HG03135 (cell line): ENCODE data around the gene TENM4.

Experiments used
- ATAC-seq: cut with Tn5 transposase; IDR thresholded peaks from one replicate; pipeline ENCODE4 v1.9.1; 2021; ENCODE audit warnings: mild to moderate bottlenecking, moderate library complexity; ENCODE audit not compliant: unreplicated experiment

TENM4 gene

DNA sequence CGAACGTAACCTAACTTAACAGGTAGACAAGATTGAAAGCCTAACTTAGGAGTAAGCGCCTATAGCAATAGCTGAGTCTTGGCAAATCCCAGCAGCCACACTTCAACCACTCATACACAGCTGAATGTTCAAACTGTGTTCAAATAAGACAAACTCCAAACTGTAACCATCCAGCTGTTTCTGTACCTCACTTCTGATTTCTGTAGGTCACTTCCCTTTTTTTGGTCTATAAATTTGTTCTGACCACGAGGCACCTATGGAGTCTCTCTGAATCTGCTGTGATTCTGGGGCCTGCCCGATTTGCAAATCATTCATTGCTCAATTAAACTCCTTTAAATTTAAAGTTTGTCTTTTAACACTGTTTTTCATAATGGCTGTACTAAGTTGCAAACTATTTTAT is 8.2 kb upstream of the TENM4 start:
- no peak for ATAC-seq

DNA sequence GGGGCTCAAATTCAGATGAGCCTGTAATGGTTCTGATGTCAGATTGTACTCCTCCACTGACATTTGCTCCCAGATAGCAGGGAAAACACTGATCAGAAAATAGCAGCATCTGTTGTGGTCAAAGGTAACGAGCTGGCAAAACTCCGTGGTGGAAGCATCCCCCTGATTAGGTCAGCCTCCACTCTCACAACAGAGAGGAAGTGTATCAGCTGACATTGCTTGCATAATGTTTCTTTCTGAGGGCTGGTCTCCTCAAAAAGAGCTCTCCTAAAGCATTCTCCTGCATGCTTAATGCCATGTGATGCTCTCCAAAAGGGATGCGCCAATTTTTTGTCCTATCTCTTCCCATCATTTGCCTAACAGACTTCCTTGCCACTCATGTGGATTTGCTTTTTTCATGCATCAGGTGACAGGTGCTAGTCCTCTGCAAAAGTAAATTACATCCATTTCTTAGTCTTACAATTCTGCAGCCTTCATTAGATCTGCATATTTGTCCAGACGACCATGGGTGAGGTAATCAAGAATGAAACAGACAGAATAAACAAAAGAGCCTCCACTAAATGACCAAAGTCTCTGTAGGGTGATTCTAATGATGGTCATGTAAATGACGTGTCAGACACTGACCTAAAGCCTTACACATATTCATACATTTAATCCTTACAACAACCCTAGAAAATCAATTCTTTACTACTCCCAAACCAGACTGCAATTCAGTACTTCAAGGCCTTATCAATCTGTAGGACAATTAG is 6.4 kb upstream of the TENM4 start:
- ATAC-seq, result no peak

DNA sequence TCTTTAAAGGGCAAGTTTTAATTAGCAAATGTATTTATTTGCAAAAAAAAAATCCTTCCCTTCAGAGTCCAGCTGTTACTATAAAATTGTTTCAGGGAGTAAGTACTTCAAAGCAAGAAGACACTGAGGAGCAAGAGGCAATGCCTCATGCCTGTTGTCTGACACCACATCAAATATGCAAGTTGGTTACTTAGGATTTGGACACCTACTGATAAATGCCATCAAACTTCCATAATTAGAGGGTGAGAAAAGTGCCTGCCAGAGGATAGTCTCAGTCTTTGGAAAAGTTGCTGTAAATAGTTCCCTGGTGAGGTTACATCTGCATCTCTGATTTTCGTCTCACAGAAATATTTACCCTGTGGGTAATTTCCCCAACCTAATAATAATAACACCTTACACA is 4.1 kb upstream of the TENM4 start:
- ATAC-seq, result no peak

GRCh38 chr11:79441461-79441875 is 638 bp upstream of the TENM4 start:
- no peak for ATAC-seq

GRCh38 chr11:79439886-79440570 is 802 bp downstream of the TENM4 start:
- no peak for ATAC-seq

DNA sequence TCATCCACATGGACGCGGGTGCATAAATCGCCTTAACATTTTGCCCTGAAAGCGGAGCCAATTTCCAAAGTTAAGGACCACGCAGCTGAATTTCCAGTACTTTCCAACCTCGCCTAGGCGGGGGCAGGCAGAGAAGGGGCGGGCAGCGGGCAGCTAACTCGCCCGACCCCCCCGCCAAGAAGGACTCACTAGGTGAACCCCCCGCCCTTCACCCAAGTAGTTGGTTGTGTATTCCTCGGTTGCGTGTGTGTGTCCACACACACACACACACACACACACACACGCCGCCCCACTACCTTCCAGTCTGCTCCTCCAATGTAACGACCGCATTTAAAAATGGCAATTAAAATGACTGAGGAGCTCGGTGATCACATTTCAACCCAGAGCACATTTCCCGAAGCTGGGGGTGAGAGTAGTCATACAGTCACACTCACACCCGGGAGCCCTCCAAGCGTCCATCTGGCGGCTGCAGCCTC is 1.4 kb downstream of the TENM4 start:
- ATAC-seq, result no peak

DNA sequence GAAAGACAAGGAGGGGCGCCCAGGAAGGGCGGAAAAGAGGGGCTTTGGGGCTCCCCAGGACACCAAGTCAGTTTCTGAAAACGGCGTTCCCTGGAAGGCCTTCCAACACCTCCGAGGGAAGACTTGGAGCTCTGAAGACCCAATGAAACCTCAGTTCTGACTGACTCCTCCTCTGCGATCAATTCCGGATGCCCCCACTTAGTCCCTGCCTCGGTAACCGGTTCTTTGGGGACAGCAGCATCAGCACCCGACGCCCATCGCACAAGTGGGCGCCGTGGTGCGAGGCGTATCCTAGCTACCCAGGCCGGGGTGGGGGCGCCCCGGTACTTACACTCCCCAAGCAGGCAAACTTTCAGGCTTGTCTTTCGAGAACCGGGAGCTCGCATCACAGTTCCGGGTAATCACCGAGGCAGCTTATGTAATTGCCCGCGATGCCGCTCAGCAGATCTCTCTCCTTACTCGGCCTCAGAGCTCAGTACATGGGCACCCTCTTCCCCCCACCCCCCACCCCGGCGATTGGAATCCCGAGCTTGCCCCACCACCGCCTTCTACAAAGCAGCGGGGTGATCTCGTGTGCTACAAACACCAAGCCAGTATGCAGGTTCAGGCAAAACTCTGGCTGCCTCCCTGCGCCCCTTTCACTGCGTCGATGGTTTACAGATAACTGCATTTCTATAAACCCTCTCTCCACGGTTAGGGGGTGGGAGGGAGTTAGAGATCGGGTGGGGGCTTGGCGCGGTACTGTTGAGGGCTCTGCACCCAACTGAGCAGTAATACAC is 2.0 kb downstream of the TENM4 start:
- no peak for ATAC-seq

- no peak for ATAC-seq
Measured at GRCh38 chr11:79437981-79438630, 2.7 kb downstream of the TENM4 start.

DNA sequence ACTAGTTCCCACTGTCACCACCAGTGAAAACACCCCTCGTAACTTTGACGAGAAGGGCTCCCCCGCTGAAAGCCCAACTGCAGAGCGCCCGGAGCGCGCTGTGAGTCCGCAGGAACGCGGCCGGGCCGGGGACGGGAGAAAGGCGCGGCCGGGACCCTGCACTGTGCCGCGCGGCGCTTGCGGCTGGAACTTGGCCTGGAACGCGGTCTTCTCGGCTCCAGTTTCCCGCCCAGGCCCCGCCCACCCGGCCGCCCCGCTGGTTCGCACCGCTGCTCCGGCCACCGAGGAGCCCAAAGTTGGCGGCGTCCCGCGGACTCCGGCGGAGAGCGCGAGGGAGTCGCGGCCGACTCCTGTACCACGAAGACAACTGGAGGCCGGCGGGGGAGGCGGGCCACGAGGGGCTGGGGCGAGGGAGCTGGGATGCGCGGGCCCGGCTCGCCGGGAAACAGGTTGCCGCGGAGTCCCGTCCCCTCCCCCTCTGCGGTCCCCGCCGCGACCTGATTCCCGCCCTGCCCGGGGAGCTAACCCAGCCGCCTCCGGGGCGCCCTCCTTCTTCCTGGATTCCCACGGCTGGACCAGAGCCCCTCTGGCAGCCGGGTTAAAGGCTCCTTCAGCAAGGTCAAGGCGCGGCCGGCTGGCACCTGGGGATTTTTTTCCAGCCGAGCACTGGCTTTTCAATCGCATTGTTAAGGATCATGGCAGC is 3.4 kb downstream of the TENM4 start:
- no peak for ATAC-seq

GRCh38 chr11:79436919-79437277 is 3.9 kb downstream of the TENM4 start:
- no peak for ATAC-seq

DNA sequence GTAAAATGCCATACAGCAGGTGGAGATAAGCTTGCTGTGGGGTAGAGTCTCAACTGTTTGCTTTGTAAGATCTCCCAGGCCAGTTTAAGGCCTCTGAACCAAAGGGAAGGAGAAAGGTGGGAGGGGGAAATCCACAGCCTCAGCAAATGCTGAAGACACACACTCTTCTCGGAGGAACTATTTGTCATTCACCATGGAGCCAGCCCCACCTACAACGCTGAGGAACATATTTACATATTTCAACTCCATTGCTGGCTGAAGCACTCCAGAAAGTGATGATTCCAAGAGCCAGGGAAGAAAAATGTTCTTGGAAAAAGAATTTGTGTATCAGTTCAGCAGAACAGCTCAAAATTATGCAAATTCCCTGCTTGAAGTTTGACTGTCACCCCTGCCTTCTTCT is 6.5 kb downstream of the TENM4 start:
- ATAC-seq, result no peak

- no peak for ATAC-seq
Measured at GRCh38 chr11:79432138-79432537, 8.7 kb downstream of the TENM4 start.

- ATAC-seq, result no peak
Measured at GRCh38 chr11:79431535-79431934, 9.3 kb downstream of the TENM4 start.

DNA sequence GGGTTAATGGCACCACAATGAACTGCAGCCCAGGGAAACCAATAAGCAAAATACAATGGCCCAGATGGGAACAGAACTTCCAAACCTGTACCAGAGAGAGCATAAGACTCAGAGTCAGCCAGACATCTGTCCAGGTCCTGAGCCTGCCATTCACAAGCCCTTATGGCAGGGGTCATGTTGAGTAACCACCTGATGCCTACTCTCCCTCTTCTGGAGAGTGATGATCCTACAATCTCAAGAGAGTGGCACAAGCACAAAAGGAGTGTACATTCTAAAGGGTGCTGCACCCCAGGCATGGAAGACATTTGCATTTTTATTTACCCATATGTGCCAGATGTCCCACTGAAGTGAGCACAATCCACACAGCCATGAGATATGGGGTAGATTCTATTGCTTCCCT is 10.6 kb downstream of the TENM4 start:
- no peak for ATAC-seq

- ATAC-seq, result no peak
Measured at GRCh38 chr11:79428406-79428805, 12.4 kb downstream of the TENM4 start.

- no peak for ATAC-seq
Measured at GRCh38 chr11:79427611-79428327, 13.1 kb downstream of the TENM4 start.

DNA sequence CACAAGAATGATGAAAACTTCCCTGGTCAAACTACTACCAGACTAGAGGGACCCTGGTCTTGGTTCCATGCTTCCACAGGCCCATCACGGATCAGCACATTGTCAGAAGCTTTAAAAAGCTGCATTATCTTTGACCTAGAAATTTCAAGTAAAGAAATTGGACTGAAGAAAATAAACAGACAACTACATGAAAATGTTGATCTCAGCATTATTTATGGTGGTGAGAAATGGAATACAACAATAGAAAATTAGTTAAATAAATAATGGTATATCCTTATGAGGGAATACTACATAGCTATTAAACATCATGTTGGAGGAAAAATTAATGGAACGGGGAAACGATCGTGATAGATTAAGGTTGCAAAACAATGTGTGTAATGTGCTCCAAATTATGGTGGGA is 13.7 kb downstream of the TENM4 start:
- no peak for ATAC-seq

DNA sequence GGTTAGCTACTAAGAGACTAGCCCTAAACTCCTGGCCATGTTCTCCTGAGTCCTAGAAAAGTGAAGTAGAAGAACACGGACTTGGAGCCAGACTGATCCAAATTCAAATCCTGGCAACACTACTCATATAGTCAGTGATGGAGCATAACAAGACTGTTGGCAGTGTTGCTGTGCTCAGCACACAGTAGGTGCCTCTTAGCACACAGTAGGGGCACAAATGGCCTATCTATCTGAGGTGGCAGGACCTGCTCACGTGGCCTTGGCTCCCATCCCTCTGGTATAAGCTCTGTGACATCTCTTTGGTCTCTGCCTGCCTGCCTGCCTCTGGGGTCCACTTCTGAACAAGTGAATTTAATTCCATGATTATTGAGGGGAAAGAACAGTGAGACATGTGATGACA is 15.4 kb downstream of the TENM4 start:
- no peak for ATAC-seq

DNA sequence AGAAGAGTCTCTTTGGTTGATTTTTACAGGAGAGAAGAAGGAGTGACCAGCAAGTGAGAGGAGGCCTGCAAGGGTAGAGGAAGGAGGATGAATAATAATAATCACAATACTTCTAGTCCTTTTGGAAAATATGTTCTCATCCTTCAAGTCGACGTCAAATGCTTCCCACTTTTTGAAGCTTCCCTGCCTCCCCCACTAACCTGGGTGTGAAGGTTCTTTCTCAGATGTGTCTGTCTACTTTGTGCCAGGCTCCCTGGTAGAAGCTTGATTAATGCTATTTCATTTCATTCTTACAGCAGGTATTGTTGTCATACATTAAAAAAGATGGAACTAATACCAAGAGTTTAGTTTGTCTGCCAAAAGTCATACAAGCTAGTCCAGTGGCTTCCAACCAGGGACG is 17.1 kb downstream of the TENM4 start:
- ATAC-seq, result no peak

- no peak for ATAC-seq
Measured at GRCh38 chr11:79422866-79423265, 18.0 kb downstream of the TENM4 start.
